ENCODE measurements around the gene ZBTB40. TPM values are rescaled to one million over a fixed set of nuclear protein-coding genes. Genes with fewer than 3 reads are reported as not detected.

ZBTB40 gene
- total RNA-seq, 6 experiments from 2014 or later: 6.2 to 7.6 (median 7.0) TPM

- intact Hi-C loops (cut with DNase I): no loop called here
- H3K4me3 ChIP-seq: no peak overlapping the region
- no peak for ATAC-seq
- no peaks in the 10 kb centered on the region for H3K9me3 ChIP-seq
- H3K36me3 ChIP-seq: no peaks in the 10 kb centered on the region
- H3K4me1 ChIP-seq: no peaks in the 10 kb centered on the region
- 5% methylated on average over 28 of the region's 57 CpGs for WGBS (ENCODE audit: insufficient coverage, low coverage, low lambda C conversion rate, missing lambda C conversion rate)
- no peak overlapping the region for H3K27ac ChIP-seq
- peaks cover 0 to 10% of the 10 kb centered on the region in 2 donors for H3K27me3 ChIP-seq
- DNase-seq: no peak
- TF ChIP-seq POLR2A (IDR thresholded peaks at IDR 0.05): no peak
- no peak for TF ChIP-seq CTCF (IDR thresholded peaks at IDR 0.05)
Measured at GRCh38 chr1:22563671-22564602, 112.3 kb downstream of the ZBTB40 start.

GRCh38 chr1:22566161-22566560 lies 114.5 kb downstream of the ZBTB40 start:
- 47% methylated on average over 2 of the region's 14 CpGs for WGBS (ENCODE audit: insufficient coverage, low coverage, low lambda C conversion rate, missing lambda C conversion rate)
- Histone ChIP-seq H3K27me3 (peaks cover 0 to 10% of the 10 kb centered on the region in 2 donors), H3K4me3 (no peak overlapping the region), H3K27ac (no peak overlapping the region), H3K4me1 (no peaks in the 10 kb centered on the region), H3K36me3 (no peaks in the 10 kb centered on the region), H3K9me3 (no peaks in the 10 kb centered on the region)
- intact Hi-C loops (cut with DNase I): no loop called here
- DNase-seq (no peak), ATAC-seq (no peak)
- no peak for TF ChIP-seq CTCF (IDR thresholded peaks at IDR 0.05)
- no peak for TF ChIP-seq POLR2A (IDR thresholded peaks at IDR 0.05)

GRCh38 chr1:22567197-22567596 lies 115.5 kb downstream of the ZBTB40 start:
- Histone ChIP-seq H3K9me3 (no peaks in the 10 kb centered on the region), H3K36me3 (no peaks in the 10 kb centered on the region), H3K27ac (no peak overlapping the region), H3K27me3 (peaks cover 0 to 9% of the 10 kb centered on the region in 2 donors), H3K4me1 (no peaks in the 10 kb centered on the region), H3K4me3 (no peak overlapping the region)
- DNase-seq: no peak
- intact Hi-C loops (cut with DNase I): no loop called here
- no peak for ATAC-seq
- 73% methylated on average over 3 of the region's 14 CpGs for WGBS (ENCODE audit: insufficient coverage, low coverage, low lambda C conversion rate, missing lambda C conversion rate)
- TF ChIP-seq POLR2A (IDR thresholded peaks at IDR 0.05) (no peak), CTCF (IDR thresholded peaks at IDR 0.05) (no peak)

- Histone ChIP-seq H3K27me3 (peaks cover 0 to 1% of the 10 kb centered on the region in 2 donors), H3K27ac (no peak overlapping the region), H3K4me1 (no peaks in the 10 kb centered on the region), H3K4me3 (no peak overlapping the region), H3K36me3 (no peaks in the 10 kb centered on the region), H3K9me3 (no peaks in the 10 kb centered on the region)
- DNase-seq: no peak
- WGBS (ENCODE audit: insufficient coverage, low coverage, low lambda C conversion rate, missing lambda C conversion rate): 64% methylated on average over 5 of the region's 6 CpGs
- TF ChIP-seq POLR2A (IDR thresholded peaks at IDR 0.05) (no peak), CTCF (IDR thresholded peaks at IDR 0.05) (no peak)
- intact Hi-C loops (cut with DNase I): no loop called here
- no peak for ATAC-seq
Measured at GRCh38 chr1:22567994-22568393, 116.3 kb downstream of the ZBTB40 start.
